A549 (cell line): ENCODE results near the gene SPAG9.
A peak's percentile ranks its signal among the peaks of the same experiment; 100 is the strongest.

Experiments used
- CTCF ChIP-seq: fragments of >200 bp; sonication (Bioruptor Twin); formaldehyde crosslinking; IDR thresholded peaks from 3 replicates; pipeline ENCODE4 v1.5.1; 2016
- EP300 ChIP-seq, 2 experiments: fragments of >200 bp; sonication (Bioruptor Twin); formaldehyde crosslinking; IDR thresholded peaks; 2 replicates in 1 of 2; 3 replicates in 1 of 2; pipeline ENCODE4 v1.6.1; 2016 to 2017
- MAX ChIP-seq: IDR thresholded peaks from 2 replicates; pipeline ENCODE4 v1.6.1; 2012
- PBX3 ChIP-seq: IDR thresholded peaks from 2 replicates; pipeline ENCODE4 v1.6.1; 2012
- REST ChIP-seq: fragments of 200-600 bp; sonication (generic); IDR thresholded peaks from 2 replicates; pipeline ENCODE4 v1.6.1; 2016; ENCODE audit warnings: antibody characterized with exemption, mild to moderate bottlenecking, moderate library complexity
- RFX5 ChIP-seq: fragments of 450-650 bp; IDR thresholded peaks from 2 replicates; pipeline ENCODE4 v1.7.1; 2014; ENCODE audit warnings: antibody characterized with exemption, mild to moderate bottlenecking, moderate library complexity
- SMC3 ChIP-seq: fragments of >200 bp; sonication (Bioruptor Twin); formaldehyde crosslinking; IDR thresholded peaks from 3 replicates; pipeline ENCODE4 v1.6.1; 2018; ENCODE audit warnings: inconsistent platforms
- USF2 ChIP-seq: fragments of 450-650 bp; IDR thresholded peaks from 2 replicates; pipeline ENCODE4 v1.6.1; 2014; ENCODE audit warnings: antibody characterized with exemption

- TF ChIP-seq USF2 (no peak), CTCF (no peak), REST (no peak), MAX (peak; percentile 54), PBX3 (no peak), SMC3 (no peak), EP300 (IDR thresholded peaks at IDR 0.05) (no peak), RFX5 (no peak)
Observed at GRCh38 chr17:50946891-50947781, 173.5 kb downstream of the SPAG9 start.
